NOMO-1 treated with DMSO at 0.1 percent for 48 hours (cell line): ENCODE measurements around the gene TSPAN3.

Source experiments
- DNase-seq: peaks from one replicate; lab custom pipeline; 2025; ENCODE audit not compliant: unreplicated experiment; lab: John Stamatoyannopoulos, UW

The TSPAN3 gene

DNA sequence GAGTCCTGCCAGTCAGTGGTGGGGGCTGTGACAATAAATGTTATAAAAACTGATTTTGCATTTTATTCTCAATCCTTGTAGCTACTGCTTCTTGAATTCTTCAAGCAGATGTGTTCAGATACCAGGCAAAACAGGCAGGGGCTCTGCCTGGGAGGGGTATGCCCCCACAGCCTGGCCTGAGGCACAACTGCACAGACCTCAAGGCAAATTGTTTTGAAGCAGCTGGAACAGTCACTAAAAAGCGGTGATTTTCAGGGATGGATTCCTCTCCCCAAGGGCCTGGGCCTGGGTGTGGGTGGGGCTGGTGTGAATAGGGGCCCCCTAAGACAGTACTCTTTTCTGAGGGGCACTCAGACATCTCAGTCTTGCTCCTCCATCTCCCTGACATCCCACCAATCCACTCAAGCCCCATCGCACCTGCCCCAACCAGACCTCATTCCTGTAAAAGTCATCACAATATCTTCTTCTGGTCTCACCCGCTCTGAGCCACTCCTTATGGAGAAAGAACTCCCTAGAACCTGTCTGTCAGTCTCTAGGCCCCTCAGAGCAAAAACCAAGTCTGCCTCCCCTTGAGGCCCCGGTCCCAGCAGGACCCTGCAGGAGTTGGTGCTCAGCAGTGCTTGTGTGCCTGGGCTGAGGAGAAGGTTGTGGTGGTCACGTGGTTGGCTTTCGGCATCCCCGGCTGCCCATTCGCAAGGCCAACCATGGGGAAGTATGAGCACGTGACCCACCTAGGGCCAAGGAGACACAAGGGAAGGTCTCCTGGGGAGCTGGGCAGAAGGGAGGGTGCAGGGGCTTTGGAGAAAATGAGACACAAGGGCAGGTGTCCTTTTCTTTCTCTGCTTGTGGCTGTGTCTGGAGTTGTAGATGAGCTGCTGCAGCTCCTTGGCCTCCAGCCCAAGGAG, 78.9 kb downstream of the TSPAN3 start:
- peak; percentile 29 for DNase-seq
